ENCODE data around the gene HEYL.

Gene HEYL

DNA sequence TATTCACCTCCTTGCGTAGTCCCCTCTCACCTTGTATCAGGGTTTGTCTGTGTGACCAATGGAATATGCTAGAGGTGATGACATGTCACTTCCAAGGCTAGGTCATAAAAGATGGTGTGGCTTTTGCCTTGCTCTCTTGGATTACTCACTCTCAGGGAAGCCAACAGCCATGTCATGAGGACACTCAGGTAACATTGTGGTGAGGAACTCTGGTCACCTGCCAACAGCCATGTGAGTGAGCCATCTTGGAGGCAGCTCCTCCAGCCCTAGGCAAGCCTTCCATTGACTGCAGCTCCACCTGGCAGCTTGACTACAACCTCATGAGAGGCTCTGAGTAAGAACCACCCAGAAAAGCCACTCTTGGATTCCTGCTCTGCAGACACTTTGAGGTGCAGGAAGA, 11.0 kb upstream of the HEYL start:
- no peaks in the 10 kb centered on the region for H3K36me3 Mint-ChIP-seq (ENCODE audit: low read depth)
- DNase-seq: no peak
- H3K4me3 Mint-ChIP-seq: no peak overlapping the region
- peaks cover 42% of the 10 kb centered on the region for H3K4me1 Mint-ChIP-seq
- TF ChIP-seq, protein P1, sequence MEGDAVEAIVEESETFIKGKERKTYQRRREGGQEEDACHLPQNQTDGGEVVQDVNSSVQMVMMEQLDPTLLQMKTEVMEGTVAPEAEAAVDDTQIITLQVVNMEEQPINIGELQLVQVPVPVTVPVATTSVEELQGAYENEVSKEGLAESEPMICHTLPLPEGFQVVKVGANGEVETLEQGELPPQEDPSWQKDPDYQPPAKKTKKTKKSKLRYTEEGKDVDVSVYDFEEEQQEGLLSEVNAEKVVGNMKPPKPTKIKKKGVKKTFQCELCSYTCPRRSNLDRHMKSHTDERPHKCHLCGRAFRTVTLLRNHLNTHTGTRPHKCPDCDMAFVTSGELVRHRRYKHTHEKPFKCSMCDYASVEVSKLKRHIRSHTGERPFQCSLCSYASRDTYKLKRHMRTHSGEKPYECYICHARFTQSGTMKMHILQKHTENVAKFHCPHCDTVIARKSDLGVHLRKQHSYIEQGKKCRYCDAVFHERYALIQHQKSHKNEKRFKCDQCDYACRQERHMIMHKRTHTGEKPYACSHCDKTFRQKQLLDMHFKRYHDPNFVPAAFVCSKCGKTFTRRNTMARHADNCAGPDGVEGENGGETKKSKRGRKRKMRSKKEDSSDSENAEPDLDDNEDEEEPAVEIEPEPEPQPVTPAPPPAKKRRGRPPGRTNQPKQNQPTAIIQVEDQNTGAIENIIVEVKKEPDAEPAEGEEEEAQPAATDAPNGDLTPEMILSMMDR (IDR thresholded peaks at IDR 0.05): no peak
- H3K27ac Mint-ChIP-seq: no peak overlapping the region
- H3K9me3 Mint-ChIP-seq: no peaks in the 10 kb centered on the region
- peaks cover 26% of the 10 kb centered on the region for H3K27me3 Mint-ChIP-seq (ENCODE audit: low read depth, poor library complexity)

- Mint-ChIP-seq H3K27me3 (ENCODE audit: low read depth, poor library complexity) (peaks cover 21% of the 10 kb centered on the region), H3K36me3 (ENCODE audit: low read depth) (no peaks in the 10 kb centered on the region), H3K9me3 (no peaks in the 10 kb centered on the region), H3K4me1 (peaks cover 49% of the 10 kb centered on the region), H3K4me3 (no peak overlapping the region), H3K27ac (no peak overlapping the region)
- DNase-seq: no peak
- TF ChIP-seq, protein P1 (IDR thresholded peaks at IDR 0.05): no peak
Observed at GRCh38 chr1:39649636-39650185, 10.3 kb upstream of the HEYL start.

GRCh38 chr1:39648496-39648895, 9.1 kb upstream of the HEYL start:
- Mint-ChIP-seq H3K36me3 (ENCODE audit: low read depth) (no peaks in the 10 kb centered on the region), H3K4me3 (no peak overlapping the region), H3K9me3 (no peaks in the 10 kb centered on the region), H3K4me1 (peaks cover 49% of the 10 kb centered on the region), H3K27ac (no peak overlapping the region), H3K27me3 (ENCODE audit: low read depth, poor library complexity) (peaks cover 9% of the 10 kb centered on the region)
- DNase-seq: no peak
- TF ChIP-seq, protein P1 (IDR thresholded peaks at IDR 0.05): no peak

DNA sequence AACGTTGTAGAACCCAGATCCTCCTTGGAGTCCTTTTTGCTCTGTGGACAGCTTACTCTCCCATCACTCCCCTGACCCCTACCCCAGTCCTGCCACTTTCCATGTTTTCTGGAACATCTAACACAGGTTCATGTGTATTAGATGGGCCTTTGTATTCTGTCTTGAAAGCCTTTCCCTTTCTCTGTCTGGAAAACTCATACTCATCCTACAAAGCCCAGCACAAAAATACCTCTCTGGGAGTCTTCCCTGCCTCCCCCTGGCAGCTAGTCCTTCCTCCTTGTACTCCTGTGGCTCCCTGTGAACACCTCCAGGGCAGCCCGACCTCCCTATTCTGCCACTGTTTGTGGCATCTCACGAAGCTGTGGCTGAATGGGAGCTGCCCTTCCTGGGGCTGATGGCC, 7.8 kb upstream of the HEYL start:
- Mint-ChIP-seq H3K27ac (peak overlapping the region; percentile 95), H3K27me3 (ENCODE audit: low read depth, poor library complexity) (peaks cover 6% of the 10 kb centered on the region), H3K4me3 (no peak overlapping the region), H3K4me1 (peaks cover 51% of the 10 kb centered on the region), H3K9me3 (no peaks in the 10 kb centered on the region), H3K36me3 (ENCODE audit: low read depth) (no peaks in the 10 kb centered on the region)
- TF ChIP-seq, protein P1 (IDR thresholded peaks at IDR 0.05): no peak
- no peak for DNase-seq

- H3K36me3 Mint-ChIP-seq (ENCODE audit: low read depth): no peaks in the 10 kb centered on the region
- H3K4me1 Mint-ChIP-seq: peaks cover 51% of the 10 kb centered on the region
- peak; percentile 71 for DNase-seq
- H3K4me3 Mint-ChIP-seq: no peak overlapping the region
- TF ChIP-seq, protein P1 (IDR thresholded peaks at IDR 0.05): no peak
- H3K27me3 Mint-ChIP-seq (ENCODE audit: low read depth, poor library complexity): peaks cover 6% of the 10 kb centered on the region
- H3K9me3 Mint-ChIP-seq: no peaks in the 10 kb centered on the region
- H3K27ac Mint-ChIP-seq: peak overlapping the region; percentile 99
Observed at GRCh38 chr1:39646232-39647081, 7.0 kb upstream of the HEYL start.

Measured in nephron progenitor cell (in vitro differentiated cells).